Lower leg skin (tissue), 4 donors: Measurements from ENCODE around the gene SLC9A9. TPM values are rescaled to one million over a fixed set of nuclear protein-coding genes. Genes with fewer than 3 reads are reported as not detected.
A peak's percentile ranks its signal among the peaks of the same experiment; 100 is the strongest.
"Not testable (repeated sequence)": the region's sequence is repeated elsewhere in the genome, so short reads cannot be mapped to it uniquely, and the experiment has no call there.

Experiments
- DNase-seq, 2 donors: peaks; one replicate each; pipeline ENCODE4 v3.0.0-alpha.2; 2019; ENCODE audit warnings: low spot score in 2 of 2
- H3K4me3 ChIP-seq: fragments of 200-600 bp; sonication (generic); 2 replicates; pipeline ENCODE4 v1.5.1; 2017; ENCODE audit warnings: mild to moderate bottlenecking, low read depth; ENCODE audit not compliant: poor library complexity, severe bottlenecking
- POLR2A ChIP-seq, 2 donors: fragments of 450-650 bp; IDR thresholded peaks; one replicate each; pipeline ENCODE4 v1.6.1; 2016 to 2017; ENCODE audit warnings: antibody characterized with exemption in 2 of 2, mild to moderate bottlenecking in 1 of 2, moderate library complexity in 1 of 2
- WGBS, 2 donors: methylation state at CpG; one replicate each; pipeline ENCODE4 v1.1.5; 2018; 5-methylcytosine and 5-hydroxymethylcytosine counted together
- intact Hi-C: fragments of 100-400 bp; cut with DNase I; formaldehyde crosslinking; loops from one replicate; pipeline ENCODE4 v1.15.0; 2023; ENCODE audit warnings: low total_unique reads
- total RNA-seq, 4 donors: library from RNA; depleted of rRNA; stranded (reverse); fragments of >200 nt; gene quantifications; one replicate each; pipeline ENCODE4 v1.1.0, GENCODE V29; 2016
- TF ChIP-seq, protein P1 (sequence below), 3 donors: fragments of 450-650 bp; IDR thresholded peaks; one replicate each; pipeline ENCODE4 v1.5.1; 2016; ENCODE audit warnings: antibody characterized with exemption in 3 of 3, mild to moderate bottlenecking in 3 of 3, moderate library complexity in 2 of 3

SLC9A9 gene
- total RNA-seq, 4 donors from 2014 or later = 14.6 to 40.8 (median 23.7) TPM

DNA sequence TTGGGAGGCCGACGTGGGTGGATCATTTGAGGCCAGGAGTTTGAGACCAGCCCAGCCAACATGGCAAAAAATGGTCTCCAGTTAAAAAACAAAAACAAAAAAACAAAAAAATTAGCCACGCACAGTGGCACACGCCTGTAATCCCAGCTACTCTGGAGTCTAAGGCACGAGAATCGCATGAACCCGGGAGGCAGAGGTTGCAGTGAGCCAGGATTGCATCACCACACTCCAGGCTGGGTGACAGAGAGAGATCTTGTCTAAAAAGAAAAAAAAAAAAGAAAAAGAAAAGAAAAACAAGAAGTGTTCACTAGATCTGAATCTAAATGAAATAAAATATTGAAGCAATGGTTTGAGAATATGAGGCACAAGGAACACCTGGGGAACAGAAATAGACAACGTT, 36.7 kb downstream of the SLC9A9 start:
- DNase-seq = peak; percentile 57 to 91
- TF ChIP-seq, protein P1, sequence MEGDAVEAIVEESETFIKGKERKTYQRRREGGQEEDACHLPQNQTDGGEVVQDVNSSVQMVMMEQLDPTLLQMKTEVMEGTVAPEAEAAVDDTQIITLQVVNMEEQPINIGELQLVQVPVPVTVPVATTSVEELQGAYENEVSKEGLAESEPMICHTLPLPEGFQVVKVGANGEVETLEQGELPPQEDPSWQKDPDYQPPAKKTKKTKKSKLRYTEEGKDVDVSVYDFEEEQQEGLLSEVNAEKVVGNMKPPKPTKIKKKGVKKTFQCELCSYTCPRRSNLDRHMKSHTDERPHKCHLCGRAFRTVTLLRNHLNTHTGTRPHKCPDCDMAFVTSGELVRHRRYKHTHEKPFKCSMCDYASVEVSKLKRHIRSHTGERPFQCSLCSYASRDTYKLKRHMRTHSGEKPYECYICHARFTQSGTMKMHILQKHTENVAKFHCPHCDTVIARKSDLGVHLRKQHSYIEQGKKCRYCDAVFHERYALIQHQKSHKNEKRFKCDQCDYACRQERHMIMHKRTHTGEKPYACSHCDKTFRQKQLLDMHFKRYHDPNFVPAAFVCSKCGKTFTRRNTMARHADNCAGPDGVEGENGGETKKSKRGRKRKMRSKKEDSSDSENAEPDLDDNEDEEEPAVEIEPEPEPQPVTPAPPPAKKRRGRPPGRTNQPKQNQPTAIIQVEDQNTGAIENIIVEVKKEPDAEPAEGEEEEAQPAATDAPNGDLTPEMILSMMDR (IDR thresholded peaks at IDR 0.05) = no peak
- TF ChIP-seq POLR2A (IDR thresholded peaks at IDR 0.05) = no peak
- WGBS, 2 donors = 66 to 73% methylated on average over 8 of the region's 8 CpGs
- no peak overlapping the region for H3K4me3 ChIP-seq
- intact Hi-C loops = no loop called here

DNA sequence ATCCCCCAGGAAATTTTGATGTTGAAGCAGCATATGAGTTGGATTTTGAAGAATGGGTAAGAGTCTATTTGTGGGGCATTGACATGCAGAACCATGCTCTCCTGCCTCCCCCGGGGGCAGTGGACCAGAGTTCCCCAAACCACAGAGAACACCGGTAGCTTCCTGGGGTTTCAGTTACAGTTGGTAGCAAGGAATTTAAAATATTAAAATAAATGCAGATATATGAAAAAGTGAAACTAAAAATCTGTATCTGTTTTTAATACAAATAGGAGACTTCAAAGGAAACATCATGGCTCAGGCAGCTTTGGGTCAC, 37.4 kb downstream of the SLC9A9 start:
- intact Hi-C loops = no loop called here
- TF ChIP-seq, protein P1 (IDR thresholded peaks at IDR 0.05) = no peak
- TF ChIP-seq POLR2A (IDR thresholded peaks at IDR 0.05) = no peak
- no peak for DNase-seq
- 65 to 87% methylated on average over 2 of the region's 2 CpGs for WGBS, 2 donors
- H3K4me3 ChIP-seq = no peak overlapping the region

DNA sequence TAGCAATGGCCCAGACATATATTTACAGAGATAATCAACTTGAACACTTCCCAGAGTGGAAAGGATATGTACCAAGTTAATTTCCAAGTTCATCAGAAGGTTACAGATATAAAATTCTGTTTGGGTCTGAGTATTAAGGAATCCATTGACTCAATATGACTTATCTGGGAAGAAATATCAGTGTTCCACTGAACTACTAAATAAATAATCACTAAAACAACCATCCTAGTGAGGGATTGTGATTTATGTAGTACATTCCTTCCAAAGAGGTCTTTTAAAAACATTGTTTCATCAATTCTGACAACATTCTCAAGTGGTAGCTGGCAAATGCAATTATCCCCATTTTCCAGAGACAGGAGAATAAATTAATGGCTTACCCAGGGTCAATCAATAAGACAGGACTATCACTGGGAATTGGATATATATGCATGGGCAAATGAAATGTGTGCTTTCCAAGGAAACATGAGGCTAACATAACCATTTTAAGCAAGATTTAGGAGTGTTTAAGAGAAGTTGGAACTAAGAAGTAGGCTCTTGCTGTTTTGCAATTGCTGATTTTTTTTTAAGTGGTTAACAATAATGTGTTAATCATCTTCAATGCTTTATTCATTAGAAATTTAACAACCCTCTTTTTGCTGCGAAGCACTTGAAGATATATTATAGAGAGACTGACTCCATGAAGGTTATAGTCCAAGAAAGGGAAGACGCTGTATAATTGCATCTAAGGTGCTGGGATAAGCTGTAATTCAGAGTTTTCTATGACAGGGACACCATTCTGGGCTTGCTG, 37.9 kb downstream of the SLC9A9 start:
- intact Hi-C loops = no loop called here

DNA sequence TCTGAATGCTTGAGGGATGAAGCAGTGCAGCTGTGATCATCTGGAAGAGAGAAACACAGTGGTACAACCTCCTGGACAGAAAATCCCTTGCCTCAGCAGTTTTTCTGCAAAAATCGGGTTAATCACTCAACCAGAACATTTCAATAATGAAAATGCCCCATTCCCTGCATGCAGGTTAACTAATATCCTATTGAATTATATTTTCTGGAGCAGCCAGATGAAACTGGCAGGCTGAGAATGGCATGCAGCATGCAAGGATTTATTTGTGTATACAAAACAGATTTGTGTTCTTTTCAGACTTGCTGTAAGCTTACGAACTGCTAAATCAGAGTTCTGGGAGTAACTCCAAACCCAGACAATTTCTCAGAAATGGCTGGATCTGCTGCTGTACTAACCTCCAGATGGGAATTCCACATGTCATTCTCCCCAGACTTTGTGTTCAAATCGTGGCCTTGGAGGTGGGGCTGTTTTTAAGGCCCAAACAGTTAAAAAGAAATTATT, 39.1 kb downstream of the SLC9A9 start:
- DNase-seq = no peak
- 32 to 34% methylated on average over 3 of the region's 3 CpGs for WGBS, 2 donors
- H3K4me3 ChIP-seq = no peak overlapping the region
- no peak for TF ChIP-seq POLR2A (IDR thresholded peaks at IDR 0.05)
- TF ChIP-seq, protein P1 (IDR thresholded peaks at IDR 0.05) = no peak
- intact Hi-C loops = no loop called here

More for the DNA sequence above, 37.9 kb downstream of the SLC9A9 start:
- no peak overlapping the region for H3K4me3 ChIP-seq
- DNase-seq = no peak
- WGBS, 2 donors = 67 to 80% methylated on average over 2 of the region's 2 CpGs
- TF ChIP-seq POLR2A (IDR thresholded peaks at IDR 0.05) = no peak
- TF ChIP-seq, protein P1 (IDR thresholded peaks at IDR 0.05) = no peak

DNA sequence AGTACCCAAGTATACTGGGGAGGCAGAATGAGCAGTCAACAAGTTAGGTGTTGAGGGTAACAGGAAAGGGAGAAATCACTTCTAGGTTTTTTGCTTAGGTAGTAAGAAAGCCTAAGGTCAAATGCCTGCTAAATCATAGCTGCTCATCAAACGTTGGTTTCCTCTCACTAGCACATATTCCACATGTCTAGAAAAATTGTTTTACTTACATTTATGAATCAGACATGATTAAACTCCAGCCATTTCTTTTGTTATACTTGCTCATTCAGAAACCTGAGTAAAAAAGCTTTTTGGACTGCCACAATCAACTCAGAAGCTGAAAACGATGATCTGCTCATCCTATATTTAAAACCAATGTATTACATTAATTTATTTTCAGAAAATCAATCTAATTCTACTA, 40.2 kb downstream of the SLC9A9 start:
- DNase-seq = no peak
- intact Hi-C loops = no loop called here
- 80 to 84% methylated on average over 2 of the region's 2 CpGs for WGBS, 2 donors
- H3K4me3 ChIP-seq = no peak overlapping the region
- TF ChIP-seq, protein P1 (IDR thresholded peaks at IDR 0.05) = no peak

DNA sequence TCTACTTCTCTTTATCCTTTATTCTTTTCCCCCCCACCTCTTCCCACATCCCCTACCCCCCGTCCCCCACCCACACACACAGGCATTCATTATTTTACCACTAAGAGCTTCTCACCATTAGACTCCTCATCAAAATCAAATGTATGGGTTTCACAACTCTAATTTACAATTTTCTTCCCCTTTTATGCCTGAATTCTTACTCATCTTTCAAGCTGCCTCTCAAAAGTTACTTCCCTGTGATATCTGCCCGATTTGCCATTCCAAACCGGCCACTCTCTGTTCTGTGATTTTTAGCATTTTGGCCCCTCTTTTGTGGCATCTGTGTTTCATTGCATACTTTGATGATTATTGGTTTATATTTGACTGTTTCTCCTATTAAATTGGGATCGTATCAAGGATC, 42.2 kb downstream of the SLC9A9 start:
- 61 to 77% methylated on average over 4 of the region's 4 CpGs for WGBS, 2 donors

DNA sequence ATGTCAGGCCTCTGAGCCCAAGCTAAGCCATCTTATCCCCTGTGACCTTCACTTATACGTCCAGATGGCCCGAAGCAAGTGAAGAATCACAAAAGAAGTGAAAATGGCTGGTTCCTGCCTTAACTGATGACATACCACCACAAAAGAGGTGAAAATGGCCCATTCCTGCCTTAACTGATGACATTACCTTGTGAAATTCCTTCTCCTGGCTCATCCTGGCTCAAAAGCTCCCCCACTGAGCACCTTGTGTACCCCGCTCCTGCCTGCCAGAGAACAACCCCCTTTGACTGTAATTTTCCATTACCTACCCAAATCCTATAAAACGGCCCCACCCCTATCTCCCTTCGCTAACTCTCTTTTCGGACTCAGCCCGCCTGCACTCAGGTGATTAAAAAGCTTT, 42.8 kb downstream of the SLC9A9 start:
- intact Hi-C loops, H3K4me3 ChIP-seq, DNase-seq: not testable (repeated sequence)
- 93% methylated on average over 7 of the region's 7 CpGs for WGBS, 2 donors

More for the DNA sequence above, 42.2 kb downstream of the SLC9A9 start:
- intact Hi-C loops = no loop called here
- no peak overlapping the region for H3K4me3 ChIP-seq
- no peak for DNase-seq
- TF ChIP-seq, protein P1 (IDR thresholded peaks at IDR 0.05) = no peak
- no peak for TF ChIP-seq POLR2A (IDR thresholded peaks at IDR 0.05)

DNA sequence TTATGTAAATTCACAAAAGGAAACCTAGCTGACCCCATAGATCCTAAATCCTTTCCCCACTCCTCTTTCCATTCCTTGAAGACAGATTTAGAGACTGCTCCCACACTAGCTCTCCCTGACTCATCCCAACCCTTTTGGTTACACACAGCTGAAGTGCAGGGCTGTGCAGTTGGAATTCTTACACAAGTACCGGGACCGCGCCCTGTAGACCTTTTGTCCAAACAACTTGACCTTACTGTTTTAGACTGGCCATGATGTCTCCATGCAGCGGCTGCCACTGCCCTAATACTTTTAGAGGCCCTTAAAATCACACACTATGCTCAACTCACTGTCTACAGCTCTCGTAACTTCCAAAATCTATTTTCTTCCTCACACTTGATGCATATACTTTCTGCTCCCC, 47.2 kb downstream of the SLC9A9 start:
- DNase-seq, intact Hi-C loops, H3K4me3 ChIP-seq: not testable (repeated sequence)
- 86 to 98% methylated on average over 5 of the region's 5 CpGs for WGBS, 2 donors
